AG08395 (cell line): ENCODE results near the gene HTT.
"Not testable (repeated sequence)": the region's sequence is repeated elsewhere in the genome, so short reads cannot be mapped to it uniquely, and the experiment has no call there.

Experiments used
- DNase-seq: peaks from one replicate; pipeline ENCODE4 v3.0.0; 2012; ENCODE audit warnings: mixed read lengths, low spot score

Gene HTT

GRCh38 chr4:3121596-3121995, 47.1 kb downstream of the HTT start:
- no peak for DNase-seq

- DNase-seq = peak; percentile 60
Observed at GRCh38 chr4:3122081-3122563, 47.6 kb downstream of the HTT start.

GRCh38 chr4:3123181-3123671, 48.7 kb downstream of the HTT start:
- no peak for DNase-seq

- DNase-seq = no peak
Observed at GRCh38 chr4:3124070-3124767, 49.7 kb downstream of the HTT start.

GRCh38 chr4:3127112-3127511, 52.6 kb downstream of the HTT start:
- DNase-seq = no peak

GRCh38 chr4:3128058-3128457, 53.6 kb downstream of the HTT start:
- DNase-seq = no peak

GRCh38 chr4:3128976-3129375, 54.5 kb downstream of the HTT start:
- DNase-seq = no peak

- no peak for DNase-seq
Observed at GRCh38 chr4:3130201-3130600, 55.7 kb downstream of the HTT start.

- no peak for DNase-seq
Observed at GRCh38 chr4:3130826-3131225, 56.3 kb downstream of the HTT start.

GRCh38 chr4:3134201-3134600, 59.7 kb downstream of the HTT start:
- DNase-seq = no peak

- no peak for DNase-seq
Observed at GRCh38 chr4:3135155-3136011, 60.9 kb downstream of the HTT start.

GRCh38 chr4:3136454-3136853, 62.0 kb downstream of the HTT start:
- no peak for DNase-seq

- no peak for DNase-seq
Observed at GRCh38 chr4:3137908-3138307, 63.4 kb downstream of the HTT start.

- DNase-seq = peak; percentile 31
Observed at GRCh38 chr4:3145234-3145924, 70.9 kb downstream of the HTT start.

- no peak for DNase-seq
Observed at GRCh38 chr4:3148926-3149325, 74.4 kb downstream of the HTT start.

GRCh38 chr4:3151238-3151637, 76.8 kb downstream of the HTT start:
- DNase-seq = not testable (repeated sequence)

GRCh38 chr4:3157366-3157765, 82.9 kb downstream of the HTT start:
- no peak for DNase-seq

GRCh38 chr4:3158841-3159240, 84.4 kb downstream of the HTT start:
- DNase-seq = no peak

GRCh38 chr4:3160438-3160837, 86.0 kb downstream of the HTT start:
- no peak for DNase-seq

GRCh38 chr4:3161044-3161443, 86.6 kb downstream of the HTT start:
- not testable (repeated sequence) for DNase-seq

GRCh38 chr4:3166434-3166833, 92.0 kb downstream of the HTT start:
- not testable (repeated sequence) for DNase-seq

GRCh38 chr4:3168029-3168428, 93.5 kb downstream of the HTT start:
- peak; percentile 65 for DNase-seq
